Measurements from ENCODE around the gene TNK2.
"Not testable (repeated sequence)": the region's sequence is repeated elsewhere in the genome, so short reads cannot be mapped to it uniquely, and the experiment has no call there.

Gene TNK2

DNA sequence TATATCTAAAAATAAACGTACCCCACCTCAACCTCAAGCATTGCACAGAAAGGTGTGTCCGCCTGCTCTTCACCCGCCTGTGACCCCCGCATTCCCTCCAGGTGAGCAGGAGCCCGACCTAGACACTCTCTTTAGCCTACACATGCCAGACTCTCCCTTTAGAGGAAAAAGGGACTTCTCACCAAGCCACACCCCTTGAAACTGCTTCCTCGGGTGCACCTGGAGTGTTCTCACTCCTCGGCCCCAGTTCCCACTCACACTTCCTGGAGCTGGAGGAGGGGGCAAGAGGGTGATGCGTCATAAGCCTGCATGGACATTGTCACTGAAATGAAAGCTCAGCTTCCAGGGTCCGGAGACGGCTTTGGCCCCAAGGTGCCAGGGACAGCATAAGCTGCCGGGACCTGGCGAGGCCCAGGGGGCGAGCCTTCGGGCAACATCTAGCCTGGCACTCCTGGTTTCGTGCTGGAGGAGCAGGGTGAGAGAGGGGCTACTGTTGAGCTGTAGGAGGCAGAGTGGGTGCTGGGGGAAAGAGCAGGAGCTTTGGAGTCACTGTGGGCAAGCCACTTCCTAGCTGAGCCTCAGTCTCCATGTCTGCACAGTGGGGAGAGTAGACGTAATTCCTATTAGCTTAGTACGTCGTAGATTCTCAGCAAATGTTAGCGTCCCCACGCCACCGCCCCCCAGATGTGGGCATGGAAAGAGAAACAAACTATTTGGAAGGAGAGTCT lies 86.8 kb downstream of the TNK2 start:
- Histone ChIP-seq H3K27ac (ENCODE audit: low read depth in 2 of 2, low read length in 2 of 2) (no peak overlapping the region), H3K4me1 (ENCODE audit: control insufficient read depth in 2 of 2, insufficient read depth in 2 of 2, low read length in 2 of 2) (peaks cover 10 to 22% of the 10 kb centered on the region in 2 donors), H3K9me3 (ENCODE audit: control insufficient read depth in 2 of 2, low read length in 2 of 2) (no peaks in the 10 kb centered on the region), H3K4me3 (ENCODE audit: low read length in 2 of 2) (no peak overlapping the region), H3K27me3 (ENCODE audit: control insufficient read depth in 2 of 2, insufficient read depth in 2 of 2, low read length in 2 of 2) (no peaks in the 10 kb centered on the region), H3K36me3 (ENCODE audit: control insufficient read depth in 2 of 2, insufficient read depth in 2 of 2, low read length in 2 of 2) (no peaks in the 10 kb centered on the region), H3K9ac (ENCODE audit: low read depth in 1 of 2, low read length in 2 of 2) (no peak overlapping the region)

DNA sequence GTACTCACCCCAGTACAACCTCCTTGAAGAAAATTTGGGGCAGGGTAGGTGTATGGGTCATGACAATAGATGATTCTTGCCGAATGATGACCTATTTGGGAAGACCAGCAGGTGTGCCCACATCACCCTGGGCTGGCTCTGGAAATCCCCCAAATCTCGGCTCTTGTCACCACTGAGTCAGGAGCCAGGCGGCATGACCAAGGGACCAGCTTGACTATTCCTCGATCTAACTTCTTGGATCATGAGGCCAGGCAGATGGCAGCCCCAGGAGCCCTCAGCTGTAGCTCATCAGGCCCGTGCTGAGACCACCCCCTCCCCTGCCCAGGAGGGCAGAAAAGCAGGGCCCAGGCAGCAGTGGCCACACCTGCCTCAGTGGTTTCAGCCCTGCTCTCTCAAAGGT lies 87.5 kb downstream of the TNK2 start:
- H3K9ac ChIP-seq (ENCODE audit: low read depth in 1 of 2, low read length in 2 of 2), result peak overlapping the region in 1 of 2 donors; percentile 19
- peaks cover 10 to 22% of the 10 kb centered on the region in 2 donors for H3K4me1 ChIP-seq (ENCODE audit: control insufficient read depth in 2 of 2, insufficient read depth in 2 of 2, low read length in 2 of 2)
- no peaks in the 10 kb centered on the region for H3K27me3 ChIP-seq (ENCODE audit: control insufficient read depth in 2 of 2, insufficient read depth in 2 of 2, low read length in 2 of 2)
- no peak overlapping the region for H3K27ac ChIP-seq (ENCODE audit: low read depth in 2 of 2, low read length in 2 of 2)
- H3K4me3 ChIP-seq (ENCODE audit: low read length in 2 of 2), result no peak overlapping the region
- H3K36me3 ChIP-seq (ENCODE audit: control insufficient read depth in 2 of 2, insufficient read depth in 2 of 2, low read length in 2 of 2), result no peaks in the 10 kb centered on the region
- H3K9me3 ChIP-seq (ENCODE audit: control insufficient read depth in 2 of 2, low read length in 2 of 2), result no peaks in the 10 kb centered on the region

DNA sequence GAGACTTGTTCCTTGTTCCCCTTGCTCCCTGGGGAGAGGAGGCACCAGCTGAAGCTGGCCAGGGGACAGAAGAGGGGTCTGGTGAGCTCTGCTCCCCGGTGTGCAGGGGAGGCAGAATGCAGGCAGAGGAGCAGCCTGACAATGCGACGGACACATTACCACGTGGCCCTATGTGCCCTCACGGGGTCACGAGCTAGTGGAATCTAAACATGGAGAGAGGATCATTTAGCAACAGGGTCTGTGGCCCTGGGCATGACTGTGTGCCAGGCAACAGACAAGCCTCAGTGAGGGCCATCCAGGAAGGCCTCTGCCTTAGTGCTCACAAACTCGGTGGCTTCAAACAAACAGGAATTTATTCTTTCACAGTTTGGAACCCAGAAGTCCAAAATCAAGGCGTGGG lies 88.2 kb downstream of the TNK2 start:
- no peaks in the 10 kb centered on the region for H3K36me3 ChIP-seq (ENCODE audit: control insufficient read depth in 2 of 2, insufficient read depth in 2 of 2, low read length in 2 of 2)
- H3K4me3 ChIP-seq (ENCODE audit: low read length in 2 of 2), result no peak overlapping the region

DNA sequence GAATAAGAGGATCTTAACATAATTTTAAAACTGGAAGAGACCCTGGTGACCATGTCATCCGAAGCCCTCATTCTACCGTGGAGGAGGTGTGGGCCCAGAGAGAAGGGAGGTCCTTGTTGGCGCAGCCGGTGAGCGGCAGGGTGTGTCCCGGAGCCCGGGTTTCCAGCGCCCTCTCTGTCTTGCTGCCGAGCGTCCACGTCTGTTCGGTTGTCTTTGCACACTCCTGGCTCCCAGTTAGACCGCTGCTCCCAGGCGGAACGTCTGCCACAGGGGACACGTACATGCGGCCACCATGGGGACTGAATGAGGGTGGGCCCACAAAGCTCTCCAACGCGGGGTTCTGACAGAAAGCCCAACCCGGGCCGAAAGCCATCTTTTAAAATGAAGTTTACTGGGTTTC lies 90.0 kb downstream of the TNK2 start:
- Histone ChIP-seq H3K36me3 (ENCODE audit: control insufficient read depth in 2 of 2, insufficient read depth in 2 of 2, low read length in 2 of 2) (no peaks in the 10 kb centered on the region), H3K4me1 (ENCODE audit: control insufficient read depth in 2 of 2, insufficient read depth in 2 of 2, low read length in 2 of 2) (peaks cover 4 to 24% of the 10 kb centered on the region in 2 donors), H3K27me3 (ENCODE audit: control insufficient read depth in 2 of 2, insufficient read depth in 2 of 2, low read length in 2 of 2) (no peaks in the 10 kb centered on the region), H3K27ac (ENCODE audit: low read depth in 2 of 2, low read length in 2 of 2) (no peak overlapping the region), H3K4me3 (ENCODE audit: low read length in 2 of 2) (no peak overlapping the region), H3K9me3 (ENCODE audit: control insufficient read depth in 2 of 2, low read length in 2 of 2) (no peaks in the 10 kb centered on the region), H3K9ac (ENCODE audit: low read depth in 1 of 2, low read length in 2 of 2) (no peak overlapping the region)

More for the DNA sequence above, 88.2 kb downstream of the TNK2 start:
- Histone ChIP-seq H3K9me3 (ENCODE audit: control insufficient read depth in 2 of 2, low read length in 2 of 2) (no peaks in the 10 kb centered on the region), H3K27me3 (ENCODE audit: control insufficient read depth in 2 of 2, insufficient read depth in 2 of 2, low read length in 2 of 2) (no peaks in the 10 kb centered on the region), H3K27ac (ENCODE audit: low read depth in 2 of 2, low read length in 2 of 2) (no peak overlapping the region), H3K9ac (ENCODE audit: low read depth in 1 of 2, low read length in 2 of 2) (no peak overlapping the region), H3K4me1 (ENCODE audit: control insufficient read depth in 2 of 2, insufficient read depth in 2 of 2, low read length in 2 of 2) (peaks cover 10 to 22% of the 10 kb centered on the region in 2 donors)

DNA sequence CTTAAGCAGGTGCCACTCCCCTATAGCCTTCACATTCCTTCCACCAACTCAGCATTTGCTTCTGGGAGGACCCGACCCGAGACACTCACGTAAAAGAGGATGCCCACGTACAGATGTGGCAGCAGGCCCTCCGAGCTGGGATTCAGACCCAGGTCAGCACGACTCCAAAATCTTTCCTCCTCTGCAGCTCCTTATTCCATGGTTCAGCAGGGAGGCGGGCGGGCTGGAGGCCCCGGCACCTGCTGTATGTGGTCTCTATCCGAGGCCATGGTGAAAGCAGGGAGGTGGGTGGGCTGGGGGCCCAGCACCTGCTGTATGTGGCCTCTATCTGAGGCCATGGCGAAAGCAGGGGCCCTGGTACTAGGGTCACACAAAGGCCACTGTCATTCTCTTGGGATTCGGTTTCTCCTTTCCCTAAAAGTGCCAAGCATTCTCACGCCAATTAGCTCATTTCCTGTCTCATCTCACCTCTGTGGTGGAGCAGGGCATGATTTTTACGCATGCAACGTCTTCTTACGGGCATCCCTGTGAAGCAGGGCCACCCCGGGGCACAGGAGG lies 90.7 kb downstream of the TNK2 start:
- no peaks in the 10 kb centered on the region for H3K36me3 ChIP-seq (ENCODE audit: control insufficient read depth in 2 of 2, insufficient read depth in 2 of 2, low read length in 2 of 2)
- no peaks in the 10 kb centered on the region for H3K27me3 ChIP-seq (ENCODE audit: control insufficient read depth in 2 of 2, insufficient read depth in 2 of 2, low read length in 2 of 2)
- H3K9ac ChIP-seq (ENCODE audit: low read depth in 1 of 2, low read length in 2 of 2), result no peak overlapping the region
- H3K4me3 ChIP-seq (ENCODE audit: low read length in 2 of 2), result no peak overlapping the region
- H3K9me3 ChIP-seq (ENCODE audit: control insufficient read depth in 2 of 2, low read length in 2 of 2), result no peaks in the 10 kb centered on the region
- peaks cover 3 to 23% of the 10 kb centered on the region in 2 donors for H3K4me1 ChIP-seq (ENCODE audit: control insufficient read depth in 2 of 2, insufficient read depth in 2 of 2, low read length in 2 of 2)
- no peak overlapping the region for H3K27ac ChIP-seq (ENCODE audit: low read depth in 2 of 2, low read length in 2 of 2)

DNA sequence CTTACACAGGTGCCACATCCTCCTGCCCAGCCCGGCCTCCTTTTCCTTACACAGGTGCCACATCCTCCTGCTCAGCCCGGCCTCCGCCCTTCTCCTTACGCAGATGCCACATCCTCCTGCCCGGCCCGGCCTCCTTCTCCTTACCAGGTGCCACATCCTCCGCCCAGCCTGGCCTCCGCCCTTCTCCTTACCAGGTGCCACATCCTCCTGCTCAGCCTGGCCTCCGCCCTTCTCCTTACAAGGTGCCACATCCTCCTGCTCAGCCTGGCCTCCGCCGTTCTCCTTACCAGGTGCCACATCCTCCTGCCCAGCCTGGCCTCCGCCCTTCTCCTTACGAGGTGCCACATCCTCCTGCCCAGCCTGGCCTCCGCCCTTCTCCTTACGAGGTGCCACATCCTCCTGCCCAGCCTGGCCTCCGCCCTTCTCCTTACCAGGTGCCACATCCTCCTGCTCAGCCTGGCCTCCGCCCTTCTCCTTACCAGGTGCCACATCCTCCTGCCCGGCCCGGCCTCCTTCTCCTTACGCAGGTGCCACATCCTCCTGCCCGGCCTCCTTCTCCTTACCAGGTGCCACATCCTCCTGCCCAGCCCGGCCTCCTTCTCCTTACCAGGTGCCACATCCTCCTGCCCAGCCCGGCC lies 92.0 kb downstream of the TNK2 start:
- not testable (repeated sequence) for H3K9ac ChIP-seq (ENCODE audit: low read depth in 1 of 2, low read length in 2 of 2); H3K36me3 ChIP-seq (ENCODE audit: control insufficient read depth in 2 of 2, insufficient read depth in 2 of 2, low read length in 2 of 2); H3K9me3 ChIP-seq (ENCODE audit: control insufficient read depth in 2 of 2, low read length in 2 of 2); H3K4me3 ChIP-seq (ENCODE audit: low read length in 2 of 2); H3K27me3 ChIP-seq (ENCODE audit: control insufficient read depth in 2 of 2, insufficient read depth in 2 of 2, low read length in 2 of 2)
- peaks cover 0 to 22% of the 10 kb centered on the region in 2 donors for H3K4me1 ChIP-seq (ENCODE audit: control insufficient read depth in 2 of 2, insufficient read depth in 2 of 2, low read length in 2 of 2)
- H3K27ac ChIP-seq (ENCODE audit: low read depth in 2 of 2, low read length in 2 of 2), result peak overlapping the region; percentile 23 to 65

DNA sequence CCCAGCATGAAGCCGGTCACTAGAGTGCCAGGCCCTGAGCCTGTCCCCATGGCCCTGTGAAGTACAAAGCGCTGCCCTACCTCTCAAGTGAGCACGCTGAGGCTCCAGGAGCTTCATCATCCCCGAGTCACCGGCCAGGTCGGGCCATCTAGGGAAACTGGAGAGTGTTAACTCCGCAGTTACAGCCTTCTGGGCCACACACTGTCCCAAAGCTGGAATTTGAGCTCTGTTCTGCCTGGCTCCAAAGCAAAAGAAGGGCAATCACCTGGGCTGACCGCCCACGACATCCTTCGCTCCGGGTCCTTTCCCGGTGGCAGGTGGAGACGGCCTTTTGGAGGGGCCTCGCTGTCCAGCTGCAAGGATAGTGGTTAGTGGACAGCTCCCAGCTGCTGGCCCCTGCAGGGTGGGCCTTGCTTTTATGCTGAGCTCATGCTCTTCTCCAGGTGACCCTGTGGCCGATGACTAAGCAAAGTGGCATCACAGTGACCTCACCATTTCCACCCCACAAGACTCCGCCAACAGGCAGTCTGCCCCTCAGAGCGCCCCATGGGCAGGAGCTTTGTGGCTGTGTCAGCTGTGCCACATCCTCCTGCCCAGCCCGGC lies 93.1 kb downstream of the TNK2 start:
- H3K36me3 ChIP-seq (ENCODE audit: control insufficient read depth in 2 of 2, insufficient read depth in 2 of 2, low read length in 2 of 2), result no peaks in the 10 kb centered on the region
- H3K9me3 ChIP-seq (ENCODE audit: control insufficient read depth in 2 of 2, low read length in 2 of 2), result no peaks in the 10 kb centered on the region
- no peaks in the 10 kb centered on the region for H3K27me3 ChIP-seq (ENCODE audit: control insufficient read depth in 2 of 2, insufficient read depth in 2 of 2, low read length in 2 of 2)
- H3K4me1 ChIP-seq (ENCODE audit: control insufficient read depth in 2 of 2, insufficient read depth in 2 of 2, low read length in 2 of 2), result peaks cover 0 to 16% of the 10 kb centered on the region in 2 donors
- H3K27ac ChIP-seq (ENCODE audit: low read depth in 2 of 2, low read length in 2 of 2), result peak overlapping the region; percentile 4 to 9
- H3K4me3 ChIP-seq (ENCODE audit: low read length in 2 of 2), result no peak overlapping the region
- no peak overlapping the region for H3K9ac ChIP-seq (ENCODE audit: low read depth in 1 of 2, low read length in 2 of 2)

DNA sequence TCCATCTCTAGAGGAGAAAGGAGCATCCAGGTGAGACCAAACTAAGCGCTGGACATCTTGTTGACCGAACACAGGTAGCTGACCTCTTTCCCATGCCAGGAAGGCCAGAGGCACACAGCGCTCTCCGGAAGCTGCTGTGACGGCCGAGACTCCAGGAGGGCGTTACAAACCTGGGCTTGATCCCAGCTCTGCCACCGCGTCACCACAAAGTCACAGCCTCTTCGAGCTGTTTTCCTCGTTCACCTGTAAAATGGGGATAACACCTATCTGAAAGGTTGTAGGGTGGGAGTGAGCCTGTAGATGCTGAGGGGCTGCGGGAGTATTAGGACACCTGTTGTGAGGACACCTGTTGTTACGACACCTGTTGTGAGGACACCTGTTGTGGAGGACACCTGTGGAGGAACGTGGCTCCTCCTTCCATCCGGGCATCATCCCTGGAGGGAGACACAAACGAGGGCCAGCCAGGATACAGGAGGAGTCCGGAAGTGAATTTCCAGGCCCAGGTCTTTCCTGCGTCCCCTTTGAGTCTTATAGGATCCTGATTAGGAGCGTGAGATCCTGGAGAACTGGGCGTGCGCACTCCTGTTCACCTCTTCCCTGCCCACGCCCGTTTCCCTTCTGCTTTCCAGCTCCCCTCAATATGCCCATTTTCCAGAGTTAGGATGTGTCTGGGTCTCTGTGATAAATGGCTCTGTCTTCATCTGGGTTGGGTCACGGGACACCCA lies 94.3 kb downstream of the TNK2 start:
- Histone ChIP-seq H3K4me1 (ENCODE audit: control insufficient read depth in 2 of 2, insufficient read depth in 2 of 2, low read length in 2 of 2) (peaks cover 2 to 22% of the 10 kb centered on the region in 2 donors), H3K27me3 (ENCODE audit: control insufficient read depth in 2 of 2, insufficient read depth in 2 of 2, low read length in 2 of 2) (no peaks in the 10 kb centered on the region), H3K27ac (ENCODE audit: low read depth in 2 of 2, low read length in 2 of 2) (peak overlapping the region in 1 of 2 donors; percentile 21), H3K9me3 (ENCODE audit: control insufficient read depth in 2 of 2, low read length in 2 of 2) (no peaks in the 10 kb centered on the region), H3K4me3 (ENCODE audit: low read length in 2 of 2) (no peak overlapping the region), H3K9ac (ENCODE audit: low read depth in 1 of 2, low read length in 2 of 2) (no peak overlapping the region), H3K36me3 (ENCODE audit: control insufficient read depth in 2 of 2, insufficient read depth in 2 of 2, low read length in 2 of 2) (no peaks in the 10 kb centered on the region)
